GM23338 (cell line): Measurements from ENCODE around the gene RARRES2. TPM values are rescaled to one million over a fixed set of nuclear protein-coding genes. Genes with fewer than 3 reads are reported as not detected.
A peak's percentile ranks its signal among the peaks of the same experiment; 100 is the strongest.

Experiments used
- ATAC-seq: fragments of 200-7000 bp; cut with Tn5 transposase; 3 replicates; pipeline ENCODE4 v1.9.1; 2020
- DNase-seq: peaks from one replicate; pipeline ENCODE4 v3.0.0-alpha.2; 2015; ENCODE audit warnings: low spot score
- H2AFZ ChIP-seq: fragments of 200-600 bp; sonication (generic); 2 replicates; pipeline ENCODE4 v1.8.0; 2016; ENCODE audit warnings: antibody characterized with exemption, mild to moderate bottlenecking, moderate library complexity
- H3F3A ChIP-seq: fragments of 200-600 bp; sonication (generic); replicated peaks from 2 replicates; pipeline ENCODE4 v1.8.0; 2017; ENCODE audit warnings: antibody characterized with exemption, mixed run types, low read depth
- H3K27ac ChIP-seq: fragments of 200-600 bp; sonication (generic); 2 replicates; pipeline ENCODE4 v1.6.1; 2016; ENCODE audit warnings: low read depth
- H3K27me3 ChIP-seq: fragments of 200-600 bp; sonication (generic); 2 replicates; pipeline ENCODE4 v1.8.0; 2016; ENCODE audit warnings: mild to moderate bottlenecking, mixed run types, moderate library complexity; ENCODE audit not compliant: insufficient read depth
- H3K36me3 ChIP-seq: fragments of 200-600 bp; sonication (generic); 2 replicates; pipeline ENCODE4 v1.8.0; 2016; ENCODE audit warnings: mild to moderate bottlenecking; ENCODE audit not compliant: insufficient read depth
- H3K4me1 ChIP-seq: fragments of 200-600 bp; sonication (generic); 2 replicates; pipeline ENCODE4 v1.8.0; 2016; ENCODE audit warnings: mild to moderate bottlenecking, moderate library complexity; ENCODE audit not compliant: insufficient read depth
- H3K4me2 ChIP-seq: fragments of 200-600 bp; sonication (generic); 2 replicates; pipeline ENCODE4 v1.7.1; 2017; ENCODE audit warnings: mixed run types
- H3K4me3 ChIP-seq: fragments of 200-600 bp; sonication (generic); 2 replicates; pipeline ENCODE4 v1.6.1; 2016; ENCODE audit warnings: mixed run types
- H3K79me2 ChIP-seq: fragments of 200-600 bp; sonication (generic); replicated peaks from 2 replicates; pipeline ENCODE4 v1.8.0; 2017; ENCODE audit warnings: mild to moderate bottlenecking; ENCODE audit not compliant: insufficient read depth
- H3K9me2 ChIP-seq: fragments of 200-600 bp; sonication (generic); 2 replicates; pipeline ENCODE4 v1.8.0; 2017; ENCODE audit not compliant: insufficient read depth
- H4K20me1 ChIP-seq: fragments of 200-600 bp; sonication (generic); replicated peaks from 2 replicates; pipeline ENCODE4 v1.8.0; 2017; ENCODE audit warnings: mild to moderate bottlenecking; ENCODE audit not compliant: insufficient read depth
- H3K27ac Mint-ChIP-seq: 2 replicates; pipeline ENCODE4 v1.8.0; 2020; ENCODE audit warnings: inconsistent platforms, mild to moderate bottlenecking, moderate library complexity, mixed read lengths
- H3K27me3 Mint-ChIP-seq: 3 replicates; pipeline ENCODE4 v1.8.0; 2022; ENCODE audit warnings: low read depth, mild to moderate bottlenecking, moderate library complexity, mixed read lengths, inconsistent platforms; ENCODE audit not compliant: insufficient read depth, poor library complexity
- H3K36me3 Mint-ChIP-seq: 3 replicates; pipeline ENCODE4 v1.8.0; 2021; ENCODE audit warnings: low read depth, mild to moderate bottlenecking, inconsistent platforms, moderate library complexity, mixed read lengths
- H3K4me1 Mint-ChIP-seq: 3 replicates; pipeline ENCODE4 v1.8.0; 2020; ENCODE audit warnings: mild to moderate bottlenecking, inconsistent platforms, mixed read lengths
- H3K4me3 Mint-ChIP-seq: 3 replicates; pipeline ENCODE4 v1.8.0; 2021; ENCODE audit warnings: moderate library complexity, mild to moderate bottlenecking, inconsistent platforms, mixed read lengths
- H3K9me3 Mint-ChIP-seq: 3 replicates; pipeline ENCODE4 v1.8.0; 2020; ENCODE audit warnings: moderate library complexity, mild to moderate bottlenecking, inconsistent platforms, mixed read lengths
- CTCF ChIP-seq, 2 experiments: fragments of 200-600 bp in 1 of 2; sonication (generic) in 1 of 2; conservative IDR thresholded peaks; 2 replicates each; pipeline versions ENCODE4 v1.5.1 to v1.6.1; 2016 to 2017; ENCODE audit warnings: antibody characterized with exemption in 2 of 2, low read depth in 2 of 2, mild to moderate bottlenecking in 2 of 2, moderate library complexity in 1 of 2
- ETS1 ChIP-seq: IDR thresholded peaks from 2 replicates; pipeline ENCODE4 v1.6.1; 2016; ENCODE audit warnings: antibody characterized with exemption
- EZH2 ChIP-seq: fragments of 200-600 bp; sonication (generic); IDR thresholded peaks from one replicate; pipeline ENCODE4 v1.8.0; 2017; ENCODE audit warnings: antibody characterized with exemption, mild to moderate bottlenecking, low read depth; ENCODE audit not compliant: unreplicated experiment
- EZH2phosphoT487 ChIP-seq: fragments of 200-600 bp; sonication (generic); IDR thresholded peaks from one replicate; pipeline ENCODE4 v1.8.1; 2018; ENCODE audit warnings: antibody characterized with exemption; ENCODE audit not compliant: unreplicated experiment
- JUNB ChIP-seq: IDR thresholded peaks from one replicate; pipeline ENCODE4 v1.6.1; 2016; ENCODE audit warnings: antibody characterized with exemption; ENCODE audit not compliant: unreplicated experiment
- NANOG ChIP-seq: IDR thresholded peaks from 2 replicates; pipeline ENCODE4 v1.6.1; 2016; ENCODE audit warnings: antibody characterized with exemption, borderline replicate concordance
- POLR2AphosphoS5 ChIP-seq: IDR thresholded peaks from 2 replicates; pipeline ENCODE4 v1.6.1; 2016; ENCODE audit warnings: antibody characterized with exemption, low read depth
- ZNF331 ChIP-seq: fragments of 250-450 bp; sonication (Bioruptor Pico); IDR thresholded peaks from 2 replicates; pipeline ENCODE4 v1.5.0; 2020; ENCODE audit warnings: low read depth, mild to moderate bottlenecking, moderate library complexity
- polyA plus RNA-seq: library from polyadenylated mRNA; unstranded; fragments of >200 nt; fragmentation: Nextera tagmentation; extraction: Ambion mirVana; gene quantifications from 2 replicates; pipeline ENCODE4 v1.2.1, GENCODE V29; 2016
- total RNA-seq: library from RNA; depleted of rRNA; stranded (reverse); fragments of >200 nt; shearing (Covaris generic); gene quantifications from 2 replicates; pipeline ENCODE4 v1.2.3, GENCODE V29; 2014

RARRES2 gene
- total and polyA plus RNA-seq, 2 experiments from 2014 or later, result 169 to 314 TPM

DNA sequence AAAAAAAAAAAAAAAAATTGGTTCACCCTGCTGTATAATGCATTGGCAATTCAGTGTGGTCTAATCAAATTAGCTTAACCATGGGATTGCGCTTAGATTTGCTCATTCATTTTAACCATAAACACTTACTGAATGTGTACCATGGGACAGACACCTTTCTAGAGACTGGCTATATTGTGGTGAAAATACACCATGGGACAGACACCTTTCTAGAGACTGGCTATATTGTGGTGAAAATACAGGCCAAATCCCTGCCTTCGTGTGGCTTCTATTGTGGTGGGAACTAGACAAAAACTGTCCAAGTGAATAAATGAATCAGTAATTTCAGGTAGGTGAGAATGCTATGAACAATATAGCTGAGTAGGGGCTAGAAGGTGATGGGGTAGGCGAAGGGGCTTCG, 17.0 kb upstream of the RARRES2 start (continued):
- no peak for TF ChIP-seq JUNB
- TF ChIP-seq EZH2, result no peak
- TF ChIP-seq ETS1, result no peak
- TF ChIP-seq ZNF331 (CRISPR knock-in tag), result no peak
- TF ChIP-seq POLR2AphosphoS5, result no peak
- TF ChIP-seq EZH2phosphoT487, result no peak

GRCh38 chr7:150357771-150358427, 16.5 kb upstream of the RARRES2 start:
- TF ChIP-seq ZNF331 (CRISPR knock-in tag) (no peak), ETS1 (no peak), NANOG (no peak), CTCF (conservative IDR thresholded peaks at IDR 0.05; ENCODE audit: low read depth in 2 of 2) (peak; percentile 35 to 64)
- no peaks in the 10 kb centered on the region; the same call in 1 of the 2 replicates for H3K36me3 ChIP-seq
- Mint-ChIP-seq H3K27ac (no peak overlapping the region), H3K27me3 (peaks cover 5% of the 10 kb centered on the region), H3K36me3 (no peaks in the 10 kb centered on the region; the same call in 2 of the 3 replicates), H3K4me1 (peaks cover 39% of the 10 kb centered on the region), H3K9me3 (no peaks in the 10 kb centered on the region; the same call in 2 of the 3 replicates), H3K4me3 (no peak overlapping the region)
- DNase-seq, result no peak
- peaks cover 36% of the 10 kb centered on the region for H3K4me1 ChIP-seq
- no peak overlapping the region for H3K27ac ChIP-seq
- H3K27me3 ChIP-seq, result no peaks in the 10 kb centered on the region
- peak overlapping the region; percentile 40; the same call in 1 of the 2 replicates for H3K4me2 ChIP-seq
- H2AFZ ChIP-seq, result 0 out of 2 replicates have a peak overlapping the region, but pooled peaks have one; percentile 76
- H3F3A ChIP-seq, result peaks cover 21% of the 10 kb centered on the region
- H3K9me2 ChIP-seq, result no peaks in the 10 kb centered on the region
- no peak overlapping the region for H3K4me3 ChIP-seq
- H3K79me2 ChIP-seq, result no peaks in the 10 kb centered on the region
- H4K20me1 ChIP-seq, result no peaks in the 10 kb centered on the region
- peak; percentile 74 for ATAC-seq

- Histone ChIP-seq H3F3A (peaks cover 18% of the 10 kb centered on the region), H3K27me3 (no peaks in the 10 kb centered on the region), H3K79me2 (no peaks in the 10 kb centered on the region), H4K20me1 (no peaks in the 10 kb centered on the region), H3K9me2 (no peaks in the 10 kb centered on the region), H3K4me2 (peak overlapping the region; percentile 40; the same call in 1 of the 2 replicates), H3K36me3 (no peaks in the 10 kb centered on the region; the same call in 1 of the 2 replicates), H2AFZ (0 out of 2 replicates have a peak overlapping the region, but pooled peaks have one; percentile 76), H3K27ac (no peak overlapping the region), H3K4me1 (peaks cover 30% of the 10 kb centered on the region), H3K4me3 (no peak overlapping the region)
- no peak overlapping the region for H3K4me3 Mint-ChIP-seq
- H3K36me3 Mint-ChIP-seq, result no peaks in the 10 kb centered on the region; the same call in 2 of the 3 replicates
- peaks cover 33% of the 10 kb centered on the region for H3K4me1 Mint-ChIP-seq
- H3K27ac Mint-ChIP-seq, result no peak overlapping the region
- ATAC-seq (no peak), DNase-seq (no peak)
- no peaks in the 10 kb centered on the region; the same call in 2 of the 3 replicates for H3K9me3 Mint-ChIP-seq
- TF ChIP-seq ZNF331 (CRISPR knock-in tag) (no peak), POLR2AphosphoS5 (no peak), ETS1 (no peak)
- peaks cover 5% of the 10 kb centered on the region for H3K27me3 Mint-ChIP-seq
Measured at GRCh38 chr7:150357270-150357669, 15.8 kb upstream of the RARRES2 start.
